NCI-H2081 (cell line): ENCODE results near the gene SAMD3.
"Not testable (repeated sequence)": the region's sequence is repeated elsewhere in the genome, so short reads cannot be mapped to it uniquely, and the experiment has no call there.

Source experiments
- DNase-seq, 2 experiments: peaks; one replicate each; lab custom pipeline; 2025; lab: John Stamatoyannopoulos, UW

The SAMD3 gene

GRCh38 chr6:130211691-130212090 lies 11.1 kb downstream of the SAMD3 start:
- no peak for DNase-seq

- DNase-seq, result no peak
These were observed 14.6 kb downstream of the SAMD3 start for GRCh38 chr6:130207979-130208649.

DNA sequence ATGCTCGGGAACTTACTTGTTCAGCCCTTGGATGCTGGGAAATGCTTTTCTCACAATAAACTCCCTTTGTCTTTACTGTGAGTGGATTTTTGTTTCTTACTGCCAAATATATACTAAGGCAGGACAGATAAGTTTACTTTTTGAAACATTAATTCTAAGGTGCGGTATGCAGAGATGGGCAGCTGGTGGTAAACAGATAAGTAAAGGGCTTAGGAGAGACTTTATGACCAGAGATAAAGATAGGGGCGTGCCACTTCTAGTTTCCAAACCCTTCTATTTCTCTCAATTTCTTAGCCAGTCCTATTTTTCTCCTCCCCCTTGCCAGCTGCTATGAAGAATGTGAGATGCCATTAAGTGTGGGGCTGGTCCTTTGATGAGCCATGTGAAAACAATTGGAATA lies 16.3 kb downstream of the SAMD3 start:
- DNase-seq, result no peak

GRCh38 chr6:130204322-130204721 lies 18.4 kb downstream of the SAMD3 start:
- DNase-seq, result no peak

DNA sequence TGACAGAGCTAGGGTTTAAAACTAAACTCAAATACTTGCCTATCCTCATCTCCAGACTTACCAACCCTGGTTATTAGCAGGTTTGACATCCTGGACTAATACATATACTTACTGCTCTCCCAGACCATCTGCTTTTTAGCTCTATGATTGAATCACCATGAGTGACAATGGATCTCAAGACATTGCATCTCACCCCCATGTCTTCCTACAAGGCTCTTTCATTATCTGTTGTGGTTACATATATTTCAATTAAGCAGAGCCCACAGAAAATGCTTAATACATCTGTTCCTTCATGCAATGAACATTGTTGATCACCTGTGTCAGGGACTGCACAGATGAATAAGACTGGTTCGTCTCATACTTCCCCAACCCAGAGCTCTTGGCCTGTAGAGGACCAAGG lies 19.4 kb downstream of the SAMD3 start:
- DNase-seq, result no peak

DNA sequence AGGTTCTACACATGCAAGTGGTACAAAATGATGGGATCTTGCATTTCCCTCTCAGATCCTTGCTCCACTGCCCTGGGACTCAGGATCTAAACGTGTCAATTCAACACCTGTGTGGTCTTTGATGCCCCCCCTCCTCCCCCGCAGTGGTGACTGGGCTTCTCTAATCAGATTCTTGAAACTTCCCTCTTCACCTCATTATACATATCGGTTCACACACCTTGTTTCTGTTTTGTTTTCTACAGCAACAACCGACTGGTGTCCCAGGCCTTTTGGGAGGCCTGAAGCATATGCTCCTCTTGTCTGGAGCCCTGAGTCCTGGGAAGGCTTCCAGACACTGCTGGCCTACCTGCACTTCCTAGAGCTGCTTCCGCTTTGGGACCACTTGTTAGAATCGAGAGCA lies 20.0 kb downstream of the SAMD3 start:
- DNase-seq, result no peak

GRCh38 chr6:130200020-130200419 lies 22.7 kb downstream of the SAMD3 start:
- DNase-seq, result no peak

GRCh38 chr6:130198483-130199035 lies 24.2 kb downstream of the SAMD3 start:
- no peak for DNase-seq

- DNase-seq, result not testable (repeated sequence)
These were observed 24.8 kb downstream of the SAMD3 start for GRCh38 chr6:130197816-130198482.

DNA sequence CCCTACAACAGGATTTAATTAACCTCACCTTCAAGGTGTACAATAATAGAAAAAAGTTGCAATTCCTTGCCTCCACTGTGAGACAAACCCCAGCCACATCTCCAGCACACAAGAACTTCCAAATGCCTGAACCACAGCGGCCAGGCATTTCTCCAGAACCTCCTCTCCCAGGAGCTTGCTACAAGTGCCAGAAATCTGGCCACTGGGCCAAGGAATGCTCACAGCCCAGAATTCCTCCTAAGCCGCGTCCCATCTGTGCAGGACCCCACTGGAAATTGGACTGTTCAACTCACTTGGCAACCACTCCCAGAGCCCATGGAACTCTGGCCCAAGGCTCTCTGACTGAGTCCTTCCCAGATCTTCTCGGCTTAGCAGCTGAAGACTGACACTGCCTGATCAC lies 28.3 kb downstream of the SAMD3 start:
- not testable (repeated sequence) for DNase-seq

GRCh38 chr6:130190701-130191690 lies 31.8 kb downstream of the SAMD3 start:
- no peak for DNase-seq

GRCh38 chr6:130189531-130190397 lies 33.0 kb downstream of the SAMD3 start:
- DNase-seq, result no peak

DNA sequence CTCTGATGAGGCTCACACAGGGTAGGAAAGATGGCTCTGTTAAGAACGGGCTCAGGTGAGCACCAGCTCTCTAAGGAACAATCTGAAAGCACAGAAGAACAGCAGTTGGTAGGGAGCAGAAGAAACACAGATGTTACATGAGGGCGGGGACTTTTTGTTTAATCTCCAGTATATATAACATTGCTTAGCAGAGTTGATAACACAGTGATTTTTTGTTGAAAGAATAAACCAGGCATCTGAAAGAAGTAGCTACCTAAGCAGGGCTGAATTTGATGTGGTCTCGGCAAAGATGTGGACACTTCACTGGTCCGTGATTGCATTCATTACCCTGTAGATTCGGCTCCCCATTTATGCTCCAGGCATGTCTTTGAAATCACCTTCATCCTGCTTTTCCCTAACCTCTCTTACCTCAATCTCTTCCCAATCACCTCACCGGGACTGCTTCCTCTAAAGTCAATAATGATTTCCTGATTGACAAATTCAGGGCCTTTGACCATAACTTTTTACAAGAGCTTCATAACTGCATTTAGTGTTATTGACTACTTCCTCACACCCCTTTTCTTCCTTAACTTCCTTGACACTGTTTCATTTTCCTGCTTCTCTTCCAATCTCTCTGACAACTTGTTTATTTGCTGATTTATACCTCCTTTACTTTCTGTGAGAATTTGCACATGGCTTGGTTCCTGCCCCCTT lies 34.4 kb downstream of the SAMD3 start:
- no peak for DNase-seq

GRCh38 chr6:130187335-130188206 lies 35.2 kb downstream of the SAMD3 start:
- no peak for DNase-seq

GRCh38 chr6:130185658-130186057 lies 37.1 kb downstream of the SAMD3 start:
- DNase-seq, result no peak

DNA sequence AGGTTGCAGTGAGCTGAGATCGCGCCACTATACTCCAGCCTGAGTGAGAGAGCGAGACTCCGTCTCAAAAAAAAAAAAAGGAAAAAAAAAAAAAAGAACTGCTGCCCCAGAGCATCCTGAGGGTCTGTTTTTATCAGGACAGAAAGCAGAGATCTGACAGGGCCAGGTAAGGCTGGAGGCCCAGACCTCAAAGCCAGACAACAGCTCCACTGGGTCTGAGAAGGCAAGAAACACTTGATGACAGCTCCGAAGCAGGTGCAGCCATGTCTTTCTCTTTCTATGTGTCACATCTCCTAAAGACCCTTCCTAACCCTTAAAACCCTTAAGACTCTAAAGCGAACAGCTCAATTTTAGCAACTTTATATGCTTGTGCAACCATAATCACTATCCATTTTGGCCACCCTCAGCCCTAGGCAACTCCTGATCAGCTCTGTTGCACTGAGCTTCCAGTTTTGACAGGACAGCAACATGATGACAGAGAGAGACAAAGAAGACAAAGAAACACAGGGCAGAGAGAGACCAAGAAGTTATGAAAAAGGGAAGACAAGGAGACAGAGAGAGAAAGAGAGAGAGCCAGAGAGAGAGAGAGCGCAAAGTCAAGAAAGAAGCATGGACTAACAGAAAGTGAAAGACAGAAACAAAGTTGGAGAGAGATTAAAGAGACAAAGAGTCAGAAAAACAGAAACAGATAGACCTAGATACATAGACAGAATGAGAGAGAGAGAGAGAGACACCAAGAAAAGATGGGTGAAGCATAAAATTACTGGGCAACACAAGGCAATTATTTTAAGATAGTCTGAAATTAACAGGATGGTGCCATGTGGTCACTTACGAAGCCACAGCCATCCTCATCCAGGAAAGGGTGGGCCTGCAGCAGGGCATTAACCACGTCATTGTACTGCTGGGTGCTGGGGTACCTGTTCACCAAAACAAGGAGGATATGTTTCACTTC lies 39.2 kb downstream of the SAMD3 start:
- no peak for DNase-seq

DNA sequence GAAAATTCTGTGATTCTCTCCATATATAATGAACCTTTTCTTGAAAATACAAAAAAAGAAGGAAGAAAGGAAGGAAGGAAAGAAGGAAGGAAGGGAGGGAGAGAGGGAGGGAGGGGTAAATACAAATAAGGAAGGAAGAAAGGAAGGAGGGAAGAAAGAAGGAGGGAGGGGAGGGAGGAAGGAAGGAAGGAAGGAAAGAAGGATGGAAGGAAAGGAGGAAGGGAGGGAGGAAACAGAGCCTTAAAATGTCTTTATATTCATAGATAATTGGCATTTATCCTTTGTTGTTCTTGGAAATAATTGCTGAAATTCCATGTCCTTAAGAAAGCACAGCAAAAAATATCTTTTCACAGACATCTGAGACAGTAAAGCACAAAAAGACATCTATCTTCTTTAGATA lies 40.3 kb downstream of the SAMD3 start:
- DNase-seq, result no peak

GRCh38 chr6:130178692-130179091 lies 44.1 kb downstream of the SAMD3 start:
- no peak for DNase-seq

GRCh38 chr6:130176378-130176777 lies 46.4 kb downstream of the SAMD3 start:
- DNase-seq, result no peak
